GM18508 (cell line): ENCODE results near the gene MILR1.
"Not testable (repeated sequence)": the region's sequence is repeated elsewhere in the genome, so short reads cannot be mapped to it uniquely, and the experiment has no call there.

ENCODE experiments used
- ATAC-seq: cut with Tn5 transposase; IDR thresholded peaks from one replicate; pipeline ENCODE4 v1.9.1; 2021; ENCODE audit warnings: moderate number of reproducible peaks; ENCODE audit not compliant: insufficient read depth, unreplicated experiment

The MILR1 gene

GRCh38 chr17:64426596-64426995, 22.3 kb upstream of the MILR1 start:
- no peak for ATAC-seq

DNA sequence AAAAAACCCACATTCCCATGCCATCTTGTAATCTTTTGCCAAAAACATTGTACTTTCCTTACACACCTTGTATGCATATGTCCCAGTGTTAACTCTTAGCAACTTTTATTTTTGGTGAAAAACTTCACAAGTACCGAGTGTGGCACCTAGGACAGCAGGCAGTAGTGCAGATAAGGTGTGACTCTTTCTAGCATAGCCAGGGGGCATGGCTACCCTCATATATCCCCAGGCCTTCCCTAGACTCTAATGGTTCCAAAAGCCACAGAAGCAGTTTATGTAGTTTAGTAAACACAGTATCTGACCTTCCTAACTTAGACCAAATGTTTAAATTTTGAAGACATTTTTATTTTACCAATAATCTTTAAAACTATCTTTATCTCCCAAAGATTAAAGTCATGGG, 20.5 kb upstream of the MILR1 start:
- ATAC-seq = no peak

- ATAC-seq = not testable (repeated sequence)
Observed at GRCh38 chr17:64430036-64430435, 18.9 kb upstream of the MILR1 start.

- ATAC-seq = no peak
Observed at GRCh38 chr17:64431534-64431933, 17.4 kb upstream of the MILR1 start.

- ATAC-seq = no peak
Observed at GRCh38 chr17:64437944-64438525, 10.9 kb upstream of the MILR1 start.

GRCh38 chr17:64439521-64439920, 9.4 kb upstream of the MILR1 start:
- not testable (repeated sequence) for ATAC-seq

GRCh38 chr17:64439956-64440355, 9.0 kb upstream of the MILR1 start:
- ATAC-seq = no peak

DNA sequence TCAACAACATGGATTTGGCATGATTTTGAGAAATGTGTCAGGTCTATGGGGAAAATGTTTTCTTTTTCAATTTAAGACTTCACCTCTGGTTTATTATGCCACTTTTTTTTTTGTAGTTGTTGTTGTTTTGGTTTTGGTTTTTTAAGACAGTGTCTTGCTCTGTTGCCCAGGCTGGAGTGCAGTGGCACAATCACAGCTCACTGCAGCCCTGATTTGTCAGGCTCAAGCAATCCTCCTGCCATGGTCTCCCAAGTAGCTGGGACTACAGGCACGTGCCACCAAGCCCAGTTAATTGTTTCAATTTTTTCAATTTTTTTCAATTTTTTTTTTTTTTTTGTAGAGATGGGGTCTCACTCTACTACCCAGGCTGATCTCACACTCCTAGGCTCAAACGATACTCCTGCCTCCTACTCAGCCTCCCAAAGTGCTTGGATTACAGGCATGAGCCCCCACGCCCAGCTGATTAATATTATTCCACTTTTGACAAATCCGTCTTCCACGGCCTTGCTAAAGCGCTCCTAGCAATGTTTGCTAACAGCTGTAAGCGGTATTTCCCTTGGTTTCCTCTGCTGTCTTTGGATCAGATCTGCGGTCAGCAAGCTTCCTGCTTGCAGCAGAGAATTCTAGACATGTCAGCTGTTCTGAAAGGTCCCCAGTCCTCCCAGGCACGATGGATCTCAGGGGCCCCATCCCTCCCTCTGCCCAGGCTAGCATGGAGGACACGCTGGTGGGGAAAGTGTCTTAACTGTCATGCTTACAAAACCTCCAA, 7.0 kb upstream of the MILR1 start:
- no peak for ATAC-seq

- no peak for ATAC-seq
Observed at GRCh38 chr17:64442541-64442971, 6.4 kb upstream of the MILR1 start.

DNA sequence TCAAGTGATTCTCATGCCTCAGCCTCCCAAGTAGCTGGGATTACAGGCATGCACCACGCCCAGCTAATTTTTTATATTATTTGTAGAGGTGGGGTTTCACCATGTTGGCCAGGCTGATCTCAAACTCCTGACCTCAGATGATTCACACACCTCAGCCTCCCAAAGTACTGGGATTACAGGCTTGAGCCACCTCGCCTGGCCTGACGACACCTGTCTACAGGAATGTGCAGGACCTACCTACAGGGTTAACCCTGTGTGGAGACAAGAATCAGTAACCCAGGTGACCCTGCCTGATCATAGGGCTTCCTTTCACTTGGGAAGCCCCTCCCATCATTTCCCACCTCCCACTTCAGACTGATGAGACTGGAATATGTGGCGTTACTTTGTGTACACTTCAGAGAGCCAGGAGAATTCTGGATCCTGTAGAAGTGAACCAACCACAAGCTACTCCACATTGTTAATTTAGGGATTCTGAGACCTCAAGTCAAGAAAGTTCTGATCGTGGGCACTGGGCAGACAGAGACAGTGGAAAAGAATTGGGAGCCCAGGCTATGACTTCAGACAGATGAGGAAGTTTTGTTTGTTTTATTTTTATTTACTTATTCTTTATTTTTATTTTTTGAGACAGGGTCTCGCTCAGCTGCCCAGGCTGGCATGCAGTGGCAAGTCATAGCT, 5.7 kb upstream of the MILR1 start:
- no peak for ATAC-seq

- ATAC-seq = no peak
Observed at GRCh38 chr17:64447526-64447925, 1.4 kb upstream of the MILR1 start.

- no peak for ATAC-seq
Observed at GRCh38 chr17:64449545-64449944, 630 bp downstream of the MILR1 start.

DNA sequence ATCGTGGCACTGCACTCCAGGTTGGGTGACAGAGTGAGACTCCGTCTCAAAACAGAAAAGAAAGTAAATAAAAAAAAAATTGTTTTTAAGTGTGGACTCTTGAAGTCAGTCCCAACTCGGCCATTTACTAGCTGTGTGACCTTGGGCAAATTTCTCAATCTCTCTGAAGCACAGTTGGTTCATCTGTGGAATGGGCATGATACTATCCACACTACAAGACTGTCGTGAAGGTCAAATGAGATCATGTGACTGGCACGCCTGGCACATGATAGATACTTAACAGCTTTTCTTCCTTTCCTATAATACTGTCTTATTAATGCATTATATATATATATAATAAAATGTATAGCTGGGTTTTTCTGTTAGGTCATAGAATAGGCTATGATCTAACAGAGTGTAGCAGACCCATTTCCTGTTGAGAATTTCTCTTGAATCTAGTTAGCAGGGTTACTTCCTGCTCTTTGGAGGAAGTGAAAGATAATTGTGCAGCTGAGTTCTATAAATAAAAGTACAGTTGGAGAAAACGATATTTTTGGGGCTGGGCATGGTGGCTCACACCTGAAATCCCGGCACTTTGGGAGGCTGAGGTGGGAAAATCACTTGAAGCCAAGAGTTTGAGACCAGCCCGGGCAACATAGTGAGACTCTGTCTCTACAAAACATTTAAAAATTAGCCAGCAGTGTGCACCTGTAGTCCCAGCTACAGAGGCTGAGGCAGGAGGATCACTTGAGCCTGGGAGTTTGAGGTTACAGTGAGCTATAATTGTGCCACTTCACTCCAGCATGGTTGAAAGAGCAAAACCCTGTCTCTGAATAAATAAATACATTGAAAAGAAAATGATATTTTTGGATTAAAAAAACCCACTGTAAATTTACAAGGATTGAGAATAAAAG, 7.3 kb downstream of the MILR1 start:
- ATAC-seq = no peak

DNA sequence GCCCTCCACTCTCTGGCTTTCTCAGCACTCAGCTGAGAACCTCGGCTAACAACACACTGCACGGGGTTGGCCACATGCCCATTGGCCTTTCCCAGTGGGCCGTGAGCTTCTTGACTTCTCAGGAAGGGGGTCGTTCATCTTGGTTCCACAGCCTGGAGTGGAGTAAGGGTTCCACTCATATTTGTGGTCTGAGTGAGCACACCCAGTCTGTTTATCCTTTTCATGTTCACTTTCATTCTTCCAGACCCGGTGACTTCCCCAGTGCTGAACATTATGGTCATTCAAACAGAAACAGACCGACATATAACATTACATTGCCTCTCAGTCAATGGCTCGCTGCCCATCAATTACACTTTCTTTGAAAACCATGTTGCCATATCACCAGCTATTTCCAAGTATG, 8.2 kb downstream of the MILR1 start:
- no peak for ATAC-seq

GRCh38 chr17:64458756-64459155, 9.8 kb downstream of the MILR1 start:
- no peak for ATAC-seq

- no peak for ATAC-seq
Observed at GRCh38 chr17:64459284-64459747, 10.4 kb downstream of the MILR1 start.

GRCh38 chr17:64459818-64460217, 10.9 kb downstream of the MILR1 start:
- not testable (repeated sequence) for ATAC-seq

- no peak for ATAC-seq
Observed at GRCh38 chr17:64460955-64461354, 12.0 kb downstream of the MILR1 start.

DNA sequence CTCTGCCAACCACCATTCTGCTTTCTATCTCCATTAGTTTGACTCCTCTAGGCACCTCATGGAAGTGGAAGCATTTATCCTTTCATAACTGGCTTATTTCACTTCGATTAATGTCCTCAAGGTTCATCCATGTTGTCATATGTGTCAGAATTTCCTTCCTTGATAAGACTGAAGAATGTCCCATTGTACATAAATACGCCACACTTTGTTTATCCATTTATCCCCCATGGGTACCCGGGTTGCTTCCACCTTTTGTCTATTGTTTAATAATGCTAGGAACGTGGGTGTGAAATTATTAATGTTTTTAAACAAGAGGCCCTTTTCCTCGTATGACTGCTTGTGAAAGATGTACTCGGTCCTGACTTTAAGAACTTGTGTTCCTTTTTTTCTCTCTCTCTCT, 12.9 kb downstream of the MILR1 start:
- no peak for ATAC-seq

- ATAC-seq = no peak
Observed at GRCh38 chr17:64466019-64466735, 17.3 kb downstream of the MILR1 start.
